ENCODE data around the gene MCAM. TPM values are rescaled to one million over a fixed set of nuclear protein-coding genes. Genes with fewer than 3 reads are reported as not detected.

The MCAM gene
- total RNA-seq, 1 donor from 2014 or later, result 563 TPM

GRCh38 chr11:119263352-119263940 is 53.5 kb downstream of the MCAM start:
- Histone ChIP-seq H3K36me3 (ENCODE audit: control insufficient read depth, insufficient read depth, low read length) (peaks cover 1% of the 10 kb centered on the region), H3K4me3 (ENCODE audit: low read depth, low read length) (no peak overlapping the region), H3K27me3 (ENCODE audit: control insufficient read depth, insufficient read depth, low read length) (no peaks in the 10 kb centered on the region)
- no peak for DNase-seq (ENCODE audit: low read depth)
- no peak for TF ChIP-seq CTCF (IDR thresholded peaks at IDR 0.05; ENCODE audit: insufficient read depth, low read length, poor library complexity, severe bottlenecking)

- Histone ChIP-seq H3K4me3 (ENCODE audit: low read depth, low read length) (no peak overlapping the region), H3K36me3 (ENCODE audit: control insufficient read depth, insufficient read depth, low read length) (peaks cover 1% of the 10 kb centered on the region), H3K27me3 (ENCODE audit: control insufficient read depth, insufficient read depth, low read length) (no peaks in the 10 kb centered on the region)
- DNase-seq (ENCODE audit: low read depth), result no peak
- TF ChIP-seq CTCF (IDR thresholded peaks at IDR 0.05; ENCODE audit: insufficient read depth, low read length, poor library complexity, severe bottlenecking), result no peak
Observed at GRCh38 chr11:119262668-119263351, 54.1 kb downstream of the MCAM start.

- no peaks in the 10 kb centered on the region for H3K36me3 ChIP-seq (ENCODE audit: control insufficient read depth, insufficient read depth, low read length)
- no peak overlapping the region for H3K4me3 ChIP-seq (ENCODE audit: low read depth, low read length)
- no peak for DNase-seq (ENCODE audit: low read depth)
- no peak for TF ChIP-seq CTCF (IDR thresholded peaks at IDR 0.05; ENCODE audit: insufficient read depth, low read length, poor library complexity, severe bottlenecking)
- H3K27me3 ChIP-seq (ENCODE audit: control insufficient read depth, insufficient read depth, low read length), result no peaks in the 10 kb centered on the region
Observed at GRCh38 chr11:119258983-119259382, 57.9 kb downstream of the MCAM start.

Other genes with a start within 250 kb of the MCAM start
- 30.7 and 39.0 TPM in 2 replicates for gene VPS11, start 249.3 kb downstream of the MCAM start, total RNA-seq
- gene HMBS, start 232.2 kb downstream of the MCAM start, total RNA-seq, result 27.7 and 29.7 TPM in 2 replicates
- 16.4 and 26.6 TPM in 2 replicates for gene DPAGT1, start 215.3 kb downstream of the MCAM start, total RNA-seq
- 11.8 and 12.7 TPM in 2 replicates for gene C2CD2L, start 209.8 kb downstream of the MCAM start, total RNA-seq
- gene HINFP, start 195.6 kb downstream of the MCAM start, total RNA-seq, result 25.0 and 28.8 TPM in 2 replicates
- 0.13 and 0.82 TPM in 2 replicates for gene ABCG4, start 168.1 kb downstream of the MCAM start, total RNA-seq
- 10.6 and 15.0 TPM in 2 replicates for gene NLRX1, start 148.4 kb downstream of the MCAM start, total RNA-seq
- gene NHERF4, start 131.7 kb downstream of the MCAM start, total RNA-seq, result not detected in 2 replicates
- gene CBL, start 110.8 kb downstream of the MCAM start, total RNA-seq, result 22.5 and 23.7 TPM in 2 replicates
- gene RNF26, start 17.4 kb upstream of the MCAM start, total RNA-seq, result 17.8 and 20.5 TPM in 2 replicates
- gene C1QTNF5, start 23.8 kb upstream of the MCAM start, total RNA-seq, result 2.9 and 6.2 TPM in 2 replicates
- not detected in 2 replicates for gene MFRP, start 29.6 kb upstream of the MCAM start, total RNA-seq
- 1.6 and 2.0 TPM in 2 replicates for gene USP2, start 64.6 kb upstream of the MCAM start, total RNA-seq
- 5.4 and 9.7 TPM in 2 replicates for gene THY1, start 106.0 kb upstream of the MCAM start, total RNA-seq